GM12801 (cell line): ENCODE results near the gene LRRC10B.

Experiments used
- TF ChIP-seq, protein P1 (sequence below): IDR thresholded peaks from one replicate; pipeline ENCODE4 v1.5.1; 2011; ENCODE audit warnings: control low read depth; ENCODE audit not compliant: insufficient read length; ENCODE audit errors: extremely low read depth

LRRC10B gene

DNA sequence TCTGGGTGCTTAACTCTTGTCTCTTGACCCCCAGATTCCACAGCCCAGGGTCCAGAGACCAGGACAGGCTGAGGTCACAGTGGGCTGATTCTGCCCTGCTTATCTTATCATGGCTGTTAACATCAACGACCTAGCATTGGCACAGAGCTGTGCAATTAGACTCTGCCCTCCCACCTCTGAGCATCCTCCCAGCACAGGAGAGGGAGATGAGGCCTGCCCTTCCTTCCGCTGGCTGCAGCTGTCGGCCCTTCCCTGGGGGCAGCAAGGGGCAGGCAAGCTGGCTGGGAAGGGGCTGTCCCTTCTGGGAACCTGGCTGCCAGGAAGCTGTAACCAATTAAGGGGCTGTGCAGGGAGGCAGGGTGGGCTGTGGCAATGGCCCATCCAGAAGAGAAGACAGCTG is 22.5 kb downstream of the LRRC10B start:
- TF ChIP-seq, protein P1, sequence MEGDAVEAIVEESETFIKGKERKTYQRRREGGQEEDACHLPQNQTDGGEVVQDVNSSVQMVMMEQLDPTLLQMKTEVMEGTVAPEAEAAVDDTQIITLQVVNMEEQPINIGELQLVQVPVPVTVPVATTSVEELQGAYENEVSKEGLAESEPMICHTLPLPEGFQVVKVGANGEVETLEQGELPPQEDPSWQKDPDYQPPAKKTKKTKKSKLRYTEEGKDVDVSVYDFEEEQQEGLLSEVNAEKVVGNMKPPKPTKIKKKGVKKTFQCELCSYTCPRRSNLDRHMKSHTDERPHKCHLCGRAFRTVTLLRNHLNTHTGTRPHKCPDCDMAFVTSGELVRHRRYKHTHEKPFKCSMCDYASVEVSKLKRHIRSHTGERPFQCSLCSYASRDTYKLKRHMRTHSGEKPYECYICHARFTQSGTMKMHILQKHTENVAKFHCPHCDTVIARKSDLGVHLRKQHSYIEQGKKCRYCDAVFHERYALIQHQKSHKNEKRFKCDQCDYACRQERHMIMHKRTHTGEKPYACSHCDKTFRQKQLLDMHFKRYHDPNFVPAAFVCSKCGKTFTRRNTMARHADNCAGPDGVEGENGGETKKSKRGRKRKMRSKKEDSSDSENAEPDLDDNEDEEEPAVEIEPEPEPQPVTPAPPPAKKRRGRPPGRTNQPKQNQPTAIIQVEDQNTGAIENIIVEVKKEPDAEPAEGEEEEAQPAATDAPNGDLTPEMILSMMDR = no peak

DNA sequence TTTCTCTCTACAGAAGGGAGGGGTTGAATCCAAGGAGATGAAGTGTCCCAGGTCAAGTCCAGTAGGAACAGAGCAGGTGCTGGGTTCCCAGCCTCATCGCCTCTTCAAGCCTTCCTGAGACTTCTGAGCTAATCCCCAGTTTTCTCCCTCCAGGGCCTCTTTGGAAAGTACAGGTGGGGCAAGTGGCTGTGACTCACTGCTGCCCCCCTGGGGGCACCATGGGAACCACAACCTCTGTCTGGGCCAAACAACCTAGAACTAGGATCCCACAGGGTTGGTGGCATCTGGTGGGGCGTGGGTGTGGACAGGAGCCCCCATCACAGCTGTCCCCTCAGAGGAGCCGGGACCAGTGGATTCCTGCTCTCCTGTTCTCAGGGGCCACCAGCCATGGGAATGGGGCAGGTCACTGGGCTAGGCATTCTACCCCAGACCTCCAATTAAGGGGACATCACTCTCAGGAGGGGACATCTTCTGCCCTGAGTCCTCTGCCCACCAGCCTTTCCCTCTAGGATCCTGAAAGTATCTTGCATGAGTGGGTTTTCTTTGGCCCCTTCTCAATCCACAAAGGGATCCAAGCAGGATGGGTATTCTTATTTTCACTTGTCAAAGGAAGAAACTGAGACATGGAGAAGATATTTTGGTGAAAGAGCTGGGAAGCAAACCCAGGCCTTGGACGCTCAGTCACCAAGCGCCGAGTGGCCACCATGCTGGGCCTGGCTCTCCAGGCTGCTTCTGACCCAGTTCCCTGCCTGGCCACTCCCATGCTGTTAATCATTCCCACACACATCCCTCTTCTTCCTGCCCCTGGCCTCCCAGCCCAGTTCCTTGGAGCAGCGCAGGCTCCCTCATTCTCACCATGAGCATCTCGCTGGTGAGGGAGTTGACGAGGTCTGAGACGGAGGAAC is 23.8 kb downstream of the LRRC10B start:
- TF ChIP-seq, protein P1 = no peak

DNA sequence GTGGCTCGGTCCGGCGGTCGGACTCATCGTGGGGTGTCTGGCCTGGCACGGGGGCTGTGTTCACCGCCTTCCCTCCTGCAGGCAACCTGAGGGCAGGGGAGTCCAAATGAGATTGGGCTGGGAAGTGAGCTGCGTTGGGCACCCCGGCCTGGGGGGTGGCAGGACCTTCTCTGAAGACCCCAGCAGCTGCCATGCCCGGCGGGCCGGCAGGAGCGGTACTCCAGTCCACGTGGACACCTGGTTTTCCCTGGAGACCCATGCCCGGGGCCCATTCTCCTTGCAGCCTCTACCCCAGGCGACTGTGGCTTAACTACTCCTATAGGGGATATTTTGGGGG is 24.5 kb downstream of the LRRC10B start:
- TF ChIP-seq, protein P1 = no peak

DNA sequence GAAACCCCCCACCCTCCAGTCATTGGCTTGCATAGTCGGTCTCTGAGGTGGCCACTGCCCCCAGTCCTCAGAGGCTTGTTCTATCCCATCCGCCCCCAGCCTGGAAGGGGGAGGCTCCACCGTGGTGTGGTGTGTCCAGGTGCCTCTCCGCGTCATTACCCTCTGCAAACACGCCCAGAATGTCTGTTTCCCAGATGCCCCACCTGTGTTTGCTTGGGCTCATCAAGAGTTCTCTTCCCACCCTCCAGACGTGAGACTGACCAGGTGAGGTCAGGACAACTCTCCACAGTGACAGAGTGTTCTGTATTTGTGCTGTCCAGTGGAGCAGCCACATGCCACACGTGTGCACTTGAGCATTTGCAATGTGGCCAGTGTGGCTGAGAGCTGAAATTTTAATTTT is 24.9 kb downstream of the LRRC10B start:
- TF ChIP-seq, protein P1 = no peak

DNA sequence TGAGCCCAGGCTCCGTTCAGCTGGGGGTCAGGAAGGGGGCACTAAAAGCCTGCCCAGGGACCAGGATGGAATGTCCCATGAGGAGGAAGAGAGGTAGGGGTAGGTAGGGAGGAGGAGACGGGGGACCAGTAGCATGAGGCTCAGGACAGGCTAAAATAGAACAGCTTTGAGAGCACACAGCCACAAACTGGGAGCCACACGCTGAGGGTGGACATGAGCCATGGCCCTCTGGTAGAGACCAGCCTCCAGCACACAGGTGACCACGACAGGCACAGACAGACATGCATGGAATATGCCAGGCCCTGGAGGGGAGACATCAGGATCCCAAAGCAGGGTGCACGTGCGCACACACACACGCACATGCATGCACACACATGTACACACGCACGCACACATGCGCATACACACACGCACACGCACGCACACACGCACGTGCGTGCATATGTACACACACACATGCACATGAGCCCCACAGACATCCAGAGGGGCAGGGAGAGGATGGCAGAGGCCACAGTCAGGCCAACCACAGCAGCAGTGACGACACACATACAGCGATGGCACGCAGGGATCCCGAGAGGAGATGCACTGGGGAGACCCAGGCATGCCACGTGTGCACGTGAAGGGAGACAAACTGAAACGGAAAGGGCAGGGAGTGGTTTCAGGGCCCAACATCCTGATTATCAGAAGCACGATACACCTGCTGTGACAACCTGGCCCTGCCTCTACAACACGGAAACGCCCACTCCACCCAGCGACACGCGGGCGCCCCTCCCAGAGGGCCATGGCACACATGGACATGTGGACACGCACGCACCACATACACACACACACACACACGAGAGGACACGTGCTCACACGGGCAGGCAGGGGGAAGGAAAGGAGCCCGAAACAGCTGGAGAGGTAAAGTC is 25.7 kb downstream of the LRRC10B start:
- TF ChIP-seq, protein P1 = no peak

DNA sequence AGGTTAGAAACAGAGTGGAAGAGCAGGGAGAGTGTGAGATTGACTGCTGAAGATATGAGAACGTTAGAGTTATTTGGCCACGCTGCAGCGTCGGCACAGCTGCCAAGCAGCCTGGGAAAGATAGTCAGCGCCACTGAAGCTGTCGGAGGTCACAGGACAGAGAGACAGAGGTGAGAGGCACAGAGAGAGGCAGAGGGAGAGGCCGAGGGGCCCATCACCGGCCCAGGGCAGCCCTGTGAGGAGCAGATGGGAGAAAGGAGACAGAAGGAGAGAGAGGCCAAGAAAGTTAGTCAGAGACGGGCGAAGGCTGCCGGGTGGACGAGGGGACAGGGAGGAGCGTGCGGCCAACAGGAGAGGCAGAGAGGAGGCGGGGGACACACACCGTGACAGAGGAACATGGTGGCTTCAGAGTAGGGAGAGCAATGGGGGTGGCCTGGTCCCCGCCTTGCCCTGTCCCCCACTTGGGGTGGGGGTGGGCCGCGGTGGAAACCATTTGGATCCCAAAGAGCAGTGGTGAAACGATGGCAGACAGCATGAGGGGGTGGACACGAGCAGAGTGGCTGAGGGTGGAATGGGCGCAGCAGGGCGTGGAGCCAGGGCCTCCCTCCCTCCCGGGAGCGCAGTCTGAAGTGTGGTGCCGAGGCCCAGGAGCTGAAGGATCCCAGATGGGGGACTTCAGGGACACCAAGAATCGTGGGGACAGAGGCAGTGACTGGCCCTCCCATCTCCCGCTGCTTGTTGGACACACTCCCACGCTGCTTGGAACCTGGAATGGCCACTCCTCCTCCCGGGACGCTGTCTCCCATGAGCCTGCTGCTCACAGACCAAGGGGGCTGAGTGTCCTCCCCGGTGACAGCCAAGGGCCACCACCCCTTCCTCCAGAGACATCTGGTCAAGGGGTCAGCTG is 26.6 kb downstream of the LRRC10B start:
- TF ChIP-seq, protein P1 = no peak
